HG03097 (cell line): ENCODE data around the gene FIZ1.

ENCODE experiments used
- ATAC-seq: cut with Tn5 transposase; IDR thresholded peaks from one replicate; pipeline ENCODE4 v1.9.1; 2021; ENCODE audit not compliant: unreplicated experiment, low FRiP score

The FIZ1 gene, protein sequence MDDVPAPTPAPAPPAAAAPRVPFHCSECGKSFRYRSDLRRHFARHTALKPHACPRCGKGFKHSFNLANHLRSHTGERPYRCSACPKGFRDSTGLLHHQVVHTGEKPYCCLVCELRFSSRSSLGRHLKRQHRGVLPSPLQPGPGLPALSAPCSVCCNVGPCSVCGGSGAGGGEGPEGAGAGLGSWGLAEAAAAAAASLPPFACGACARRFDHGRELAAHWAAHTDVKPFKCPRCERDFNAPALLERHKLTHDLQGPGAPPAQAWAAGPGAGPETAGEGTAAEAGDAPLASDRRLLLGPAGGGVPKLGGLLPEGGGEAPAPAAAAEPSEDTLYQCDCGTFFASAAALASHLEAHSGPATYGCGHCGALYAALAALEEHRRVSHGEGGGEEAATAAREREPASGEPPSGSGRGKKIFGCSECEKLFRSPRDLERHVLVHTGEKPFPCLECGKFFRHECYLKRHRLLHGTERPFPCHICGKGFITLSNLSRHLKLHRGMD

DNA sequence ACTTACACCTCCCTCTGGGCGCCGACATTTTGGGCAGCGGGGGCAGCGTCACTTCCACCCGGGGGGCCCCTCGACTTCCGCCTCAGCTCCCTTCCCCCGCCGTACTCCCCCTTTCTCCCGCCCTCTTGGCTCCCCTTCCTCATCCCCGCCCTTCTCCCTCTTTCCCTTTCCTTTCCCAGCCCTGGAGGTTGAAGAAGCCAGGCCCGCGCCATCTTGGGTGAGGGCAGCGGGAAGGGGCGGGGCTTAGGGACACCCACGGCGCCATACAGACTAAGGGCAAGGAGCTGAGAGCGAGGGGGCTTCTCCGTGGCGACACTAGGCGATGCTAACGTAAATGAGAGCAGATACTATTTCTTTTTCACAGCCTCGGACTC, at the start of gene FIZ1:
Gene FIZ1, minus strand, starts transcription at position 50 of the 374 bp plus-strand sequence. CDS start 1,652 bp downstream, outside the sequence.
- ATAC-seq: peak; percentile 48

- ATAC-seq: no peak
Measured at GRCh38 chr19:55648585-55649267, 49.4 kb upstream of the FIZ1 start.

DNA sequence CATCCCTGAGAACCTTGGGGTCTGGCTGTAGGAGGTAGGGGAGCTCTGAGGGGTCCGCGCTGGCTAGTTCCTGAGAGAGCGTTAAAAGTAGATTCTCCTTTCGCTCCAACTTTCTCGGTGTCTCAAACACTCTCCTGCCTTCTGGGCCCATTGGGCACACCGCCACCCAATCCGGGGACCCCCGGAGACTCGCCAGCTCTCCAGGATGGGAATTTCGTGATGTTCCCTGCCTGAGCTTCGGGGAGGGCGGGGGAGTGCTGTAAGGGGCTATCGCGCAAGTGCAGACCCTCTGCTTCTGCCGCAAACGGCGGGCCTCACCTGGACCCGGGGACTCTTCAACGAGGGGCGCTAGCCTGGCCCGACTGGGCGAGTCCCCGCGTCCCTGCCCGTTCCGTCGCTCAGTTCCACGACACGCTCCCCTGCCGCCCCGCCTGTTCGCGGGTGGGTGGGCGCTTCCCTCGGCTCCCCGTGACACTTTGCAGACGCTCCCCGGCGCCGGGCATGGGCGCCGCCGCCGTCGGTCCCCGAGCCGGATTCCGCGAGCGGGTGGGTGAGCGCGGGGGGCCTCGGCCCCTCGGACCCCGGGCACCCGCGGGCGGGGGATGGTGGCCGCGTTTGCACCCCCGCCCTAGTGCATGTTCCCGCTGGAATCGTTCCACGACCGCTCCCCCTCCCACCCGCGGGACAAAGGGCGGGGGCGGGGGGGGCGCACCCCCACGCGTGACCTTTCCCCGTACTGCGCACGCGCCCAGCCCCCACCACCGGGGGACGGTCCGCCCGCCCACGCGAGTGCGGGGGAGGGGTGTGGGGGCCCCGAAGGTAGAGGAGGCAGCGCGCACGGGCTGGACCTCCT, 48.6 kb upstream of the FIZ1 start, which contains the start of gene CCDC106:
Gene CCDC106, plus strand, starts transcription at position 481 of the 853 bp plus-strand sequence. CDS start 835 bp downstream, outside the sequence.
- ATAC-seq: no peak

GRCh38 chr19:55646889-55647731, 47.8 kb upstream of the FIZ1 start:
- no peak for ATAC-seq

- no peak for ATAC-seq
Measured at GRCh38 chr19:55645512-55645881, 46.2 kb upstream of the FIZ1 start.

DNA sequence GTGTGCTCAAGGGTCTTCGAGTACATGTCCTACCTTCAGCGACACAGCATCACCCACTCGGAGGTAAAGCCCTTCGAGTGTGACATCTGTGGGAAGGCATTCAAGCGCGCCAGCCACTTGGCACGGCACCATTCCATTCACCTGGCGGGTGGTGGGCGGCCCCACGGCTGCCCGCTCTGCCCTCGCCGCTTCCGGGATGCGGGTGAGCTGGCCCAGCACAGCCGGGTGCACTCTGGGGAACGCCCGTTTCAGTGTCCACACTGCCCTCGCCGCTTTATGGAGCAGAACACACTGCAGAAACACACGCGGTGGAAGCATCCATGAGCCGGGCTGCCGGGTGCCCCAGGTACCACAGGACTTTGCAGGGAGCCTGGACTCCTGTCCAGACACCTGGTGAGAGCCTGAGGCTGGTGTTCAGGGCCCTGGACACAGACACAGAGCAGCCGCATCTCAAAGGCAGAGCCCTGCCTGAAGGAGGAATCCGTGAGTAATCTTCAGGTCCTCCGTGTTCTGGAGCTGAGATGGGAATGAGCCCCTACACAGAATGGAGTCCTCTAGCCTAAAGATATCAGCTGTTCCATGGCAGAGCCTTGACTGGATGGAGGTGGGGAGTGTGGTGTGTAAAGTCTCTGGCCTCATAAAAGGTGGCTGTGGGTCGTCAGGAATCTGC, 45.7 kb upstream of the FIZ1 start:
- no peak for ATAC-seq

- ATAC-seq: no peak
Measured at GRCh38 chr19:55644191-55644833, 45.0 kb upstream of the FIZ1 start.

DNA sequence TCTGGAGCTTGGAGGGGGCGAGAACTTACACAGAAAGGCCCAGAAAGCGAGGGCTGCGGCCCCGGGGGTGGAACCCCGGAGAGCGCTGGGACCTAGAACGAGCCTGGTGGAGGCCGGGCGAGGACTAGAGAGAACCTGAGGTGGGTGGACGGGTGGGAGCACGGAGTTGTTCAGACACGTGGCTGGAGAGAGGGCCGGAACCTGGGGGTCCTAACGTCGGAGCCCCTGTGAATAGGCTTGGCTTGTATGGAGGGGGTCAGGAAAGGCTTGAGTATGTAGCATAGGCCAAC, 44.5 kb upstream of the FIZ1 start:
- no peak for ATAC-seq

- ATAC-seq: no peak
Measured at GRCh38 chr19:55643003-55643886, 43.9 kb upstream of the FIZ1 start, which contains the start of gene ZNF581. ZNF581 (plus strand) TSS chr19:55643649; CDS start chr19:55644572, 923 bp downstream.

- no peak for ATAC-seq
Measured at GRCh38 chr19:55642153-55643002, 43.1 kb upstream of the FIZ1 start.

- no peak for ATAC-seq
Measured at GRCh38 chr19:55641426-55642152, 42.3 kb upstream of the FIZ1 start.

DNA sequence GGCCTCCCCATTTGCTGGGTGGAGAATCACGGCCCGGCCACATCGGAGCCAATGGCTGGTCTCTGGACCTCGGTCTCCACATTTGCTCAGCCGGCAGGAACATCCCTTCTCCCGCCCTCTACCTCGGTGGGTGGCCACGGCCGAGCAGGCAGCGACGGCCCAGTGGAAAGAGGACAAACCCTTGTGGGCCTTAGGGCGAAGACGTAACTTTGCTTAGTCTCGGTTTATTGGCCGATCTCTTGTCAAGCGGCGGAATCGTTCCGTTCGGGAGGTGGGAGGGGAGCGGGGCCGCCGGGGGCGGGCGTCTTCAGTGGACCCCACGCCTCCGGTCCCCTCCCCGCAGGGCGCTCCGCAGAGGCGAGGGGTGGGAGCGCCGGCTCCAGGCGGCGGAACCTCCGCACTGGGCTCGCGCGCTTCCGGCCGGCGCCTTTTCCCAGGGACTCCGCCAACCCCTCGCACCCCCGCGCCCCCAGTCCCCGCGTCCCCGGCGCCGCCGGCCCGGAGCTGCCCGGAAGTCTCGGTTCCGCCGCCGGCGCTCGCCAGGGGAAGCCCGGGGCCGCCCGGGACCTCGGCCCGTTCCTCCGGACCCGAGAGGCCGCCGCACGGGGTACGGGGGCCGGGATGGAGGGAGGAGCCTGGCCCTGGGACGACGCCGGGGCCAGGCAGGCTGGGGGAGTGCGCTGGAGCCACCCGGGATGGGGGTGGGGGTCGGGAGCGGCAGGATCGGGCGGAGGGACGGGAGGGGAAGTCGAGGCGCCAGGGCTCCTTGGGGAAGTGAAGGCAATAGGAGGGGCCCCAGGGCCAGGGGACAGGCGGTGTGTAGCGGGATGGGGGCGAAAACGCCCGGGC, 41.5 kb upstream of the FIZ1 start, which contains the start of gene ZNF580:
Gene ZNF580, plus strand, starts transcription at position 426 of the 849 bp plus-strand sequence. CDS start 1,507 bp downstream, outside the sequence.
- ATAC-seq: no peak

DNA sequence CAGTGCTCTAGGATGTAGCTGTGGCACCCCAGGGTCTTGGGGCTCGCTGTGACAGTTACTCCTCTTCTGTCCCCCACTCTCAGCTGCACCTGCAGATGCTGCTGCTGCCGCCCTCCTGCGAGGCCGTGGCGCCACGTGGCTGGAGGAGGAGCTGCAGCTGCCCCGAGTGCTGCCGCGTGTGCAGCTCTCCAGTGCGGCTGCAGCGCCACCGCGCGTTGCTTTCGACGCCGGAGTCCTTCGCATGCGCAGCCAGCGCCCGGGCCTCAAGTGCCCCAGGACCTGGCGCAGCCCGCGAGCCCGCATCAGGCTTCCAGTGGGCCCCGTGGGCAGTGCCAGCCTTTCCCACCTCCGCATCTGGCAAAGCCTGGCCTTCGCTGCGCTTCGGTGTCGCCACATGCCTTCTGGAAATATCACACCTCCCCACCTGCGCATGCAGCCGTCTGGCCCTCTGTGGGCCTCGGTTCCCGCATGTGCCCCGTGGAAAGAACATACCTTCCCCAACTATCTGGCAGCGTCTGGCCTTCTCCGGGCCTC, 40.8 kb upstream of the FIZ1 start:
- ATAC-seq: no peak

DNA sequence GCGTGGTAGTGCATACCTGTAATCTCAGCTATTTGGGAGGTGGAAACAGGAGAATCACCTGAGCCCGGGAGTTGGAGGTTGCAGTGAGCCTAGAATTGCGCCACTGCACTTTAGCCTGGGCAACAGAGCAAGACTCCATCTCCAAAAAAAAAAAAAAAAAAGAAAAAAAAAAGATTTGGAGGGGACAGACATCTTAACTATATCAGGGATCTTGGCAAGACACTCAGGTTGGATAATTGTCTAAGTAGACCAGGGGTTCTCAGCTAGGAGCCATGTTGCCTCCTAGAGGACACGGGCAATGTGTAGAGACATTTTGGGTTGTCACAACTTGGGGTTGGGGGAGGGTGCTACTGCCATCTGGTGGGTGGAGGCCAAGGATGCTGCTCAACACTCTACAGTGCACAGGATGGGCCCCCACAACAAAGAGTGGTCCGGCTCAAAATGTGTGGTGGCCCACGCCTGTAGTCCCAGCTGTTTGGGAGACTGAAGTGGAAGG, 39.6 kb upstream of the FIZ1 start:
- ATAC-seq: no peak

DNA sequence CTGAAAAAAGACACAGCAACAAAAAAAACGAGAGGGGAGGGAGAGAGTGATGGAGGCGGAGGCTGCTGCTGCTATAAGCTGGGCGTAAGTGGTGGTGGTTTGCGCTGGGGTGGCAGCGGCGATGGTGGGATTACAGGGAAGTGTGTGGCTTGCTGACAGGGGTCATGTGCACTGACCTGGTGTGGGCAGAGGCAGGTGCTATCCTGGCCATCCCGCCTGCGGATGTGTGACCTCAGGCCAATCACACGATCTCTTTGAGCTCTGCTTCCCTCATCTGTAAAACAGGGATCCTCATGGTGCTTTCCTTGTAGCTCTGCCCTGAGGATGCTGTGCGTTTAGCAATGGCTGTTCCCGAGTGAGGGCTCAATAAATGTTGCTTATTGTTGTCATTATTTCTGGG, 38.2 kb upstream of the FIZ1 start:
- ATAC-seq: no peak
